Activated effector memory CD4-positive, alpha-beta T cell treated with anti-CD3 and anti-CD28 coated beads, Interleukin-2, amount 50 U/mL, for 16 hours (primary cell): ENCODE measurements around the gene MAP3K2.
A peak's percentile ranks its signal among the peaks of the same experiment; 100 is the strongest.

Experiments used
- DNase-seq: peaks from one replicate; pipeline ENCODE4 v3.0.0-alpha.2; 2020

MAP3K2 gene

GRCh38 chr2:127387655-127388422 is at the start of gene MAP3K2:
TSS of gene MAP3K2 (minus strand) at chr2:127387975. CDS start at chr2:127343129, 44,846 bp downstream.
- DNase-seq: peak; percentile 98

- no peak for DNase-seq
These were observed 49.3 kb upstream of the MAP3K2 start for GRCh38 chr2:127437056-127437455.

GRCh38 chr2:127434515-127434914 is 46.7 kb upstream of the MAP3K2 start:
- DNase-seq: no peak

GRCh38 chr2:127431408-127432023 is 43.7 kb upstream of the MAP3K2 start:
- DNase-seq: no peak

GRCh38 chr2:127429844-127430425 is 42.2 kb upstream of the MAP3K2 start:
- DNase-seq: no peak

GRCh38 chr2:127429291-127429690 is 41.5 kb upstream of the MAP3K2 start:
- DNase-seq: no peak

GRCh38 chr2:127428815-127429109 is 41.0 kb upstream of the MAP3K2 start:
- no peak for DNase-seq

GRCh38 chr2:127428057-127428814 is 40.5 kb upstream of the MAP3K2 start:
- DNase-seq: no peak

- no peak for DNase-seq
These were observed 39.7 kb upstream of the MAP3K2 start for GRCh38 chr2:127427376-127428056.

GRCh38 chr2:127426501-127427354 is 39.0 kb upstream of the MAP3K2 start:
- no peak for DNase-seq

- DNase-seq: no peak
These were observed 38.0 kb upstream of the MAP3K2 start for GRCh38 chr2:127425540-127426490.

GRCh38 chr2:127424598-127425520 is 37.1 kb upstream of the MAP3K2 start:
- DNase-seq: no peak

GRCh38 chr2:127423880-127424279 is 36.1 kb upstream of the MAP3K2 start:
- DNase-seq: no peak

- no peak for DNase-seq
These were observed 35.7 kb upstream of the MAP3K2 start for GRCh38 chr2:127423478-127423843.

- no peak for DNase-seq
These were observed 35.0 kb upstream of the MAP3K2 start for GRCh38 chr2:127422559-127423477.

- DNase-seq: no peak
These were observed 34.2 kb upstream of the MAP3K2 start for GRCh38 chr2:127421871-127422558.

- DNase-seq: no peak
These were observed 33.5 kb upstream of the MAP3K2 start for GRCh38 chr2:127421116-127421800.
